Fibroblast of lung (primary cell): Measurements from ENCODE around the gene TMEM178B. TPM values are rescaled to one million over a fixed set of nuclear protein-coding genes. Genes with fewer than 3 reads are reported as not detected.
A peak's percentile ranks its signal among the peaks of the same experiment; 100 is the strongest.

Source experiments
- DNase-seq, 2 donors: peaks; one replicate each; pipeline versions ENCODE4 v3.0.0 to v3.0.0-alpha.2; 2010; ENCODE audit warnings: low read depth in 2 of 2
- H2AFZ ChIP-seq: 2 replicates; pipeline ENCODE4 v1.5.1; 2012; ENCODE audit warnings: low read length, control low read depth, inconsistent platforms
- H3K27ac ChIP-seq: 2 replicates; pipeline ENCODE4 v1.5.1; 2011; ENCODE audit warnings: low read length, control low read depth; ENCODE audit not compliant: insufficient read depth
- H3K27me3 ChIP-seq: 2 replicates; pipeline ENCODE4 v1.5.1; 2011; ENCODE audit warnings: mild to moderate bottlenecking, low read length; ENCODE audit not compliant: control insufficient read depth, insufficient read depth
- H3K36me3 ChIP-seq: 2 replicates; pipeline ENCODE4 v1.5.1; 2011; ENCODE audit warnings: low read length; ENCODE audit not compliant: control insufficient read depth, insufficient read depth
- H3K4me1 ChIP-seq: 2 replicates; pipeline ENCODE4 v1.5.1; 2011; ENCODE audit warnings: low read length; ENCODE audit not compliant: control insufficient read depth, insufficient read depth; ENCODE audit errors: extremely low read depth
- H3K4me2 ChIP-seq: 2 replicates; pipeline ENCODE4 v1.5.1; 2011; ENCODE audit warnings: low read length, control low read depth; ENCODE audit not compliant: insufficient read depth; ENCODE audit errors: extremely low read depth
- H3K4me3 ChIP-seq, 4 experiments: fragments of 200-600 bp in 1 of 4; sonication (generic) in 1 of 4; replicated peaks in 1 of 4; 2 replicates each; pipeline ENCODE4 v1.5.1; 2011 to 2016; ENCODE audit warnings: low read length in 4 of 4, low read depth in 3 of 4, mild to moderate bottlenecking in 3 of 4, control low read depth in 2 of 4, inconsistent platforms in 1 of 4, mixed read lengths in 1 of 4; ENCODE audit not compliant: insufficient read depth in 1 of 4; ENCODE audit errors: control extremely low read depth in 1 of 4
- H3K79me2 ChIP-seq: 2 replicates; pipeline ENCODE4 v1.5.1; 2012; ENCODE audit warnings: mild to moderate bottlenecking, low read length, inconsistent platforms; ENCODE audit not compliant: control insufficient read depth, insufficient read depth
- H3K9ac ChIP-seq: 2 replicates; pipeline ENCODE4 v1.5.1; 2011; ENCODE audit warnings: mild to moderate bottlenecking, low read length, control low read depth; ENCODE audit not compliant: insufficient read depth
- H3K9me3 ChIP-seq: 2 replicates; pipeline ENCODE4 v1.5.1; 2012; ENCODE audit warnings: low read depth, low read length; ENCODE audit not compliant: control insufficient read depth, insufficient read depth
- H4K20me1 ChIP-seq: 2 replicates; pipeline ENCODE4 v1.5.1; 2011; ENCODE audit warnings: low read length; ENCODE audit not compliant: control insufficient read depth, insufficient read depth; ENCODE audit errors: extremely low read depth
- CTCF ChIP-seq, 2 donors: IDR thresholded peaks in 1 of 2; conservative IDR thresholded peaks in 1 of 2; 1 replicate in 1 of 2; 2 replicates in 1 of 2; pipeline ENCODE4 v1.5.1; 2011 to 2012; ENCODE audit warnings: low read length in 2 of 2, control low read depth in 1 of 2, inconsistent platforms in 1 of 2, low read depth in 1 of 2, mild to moderate bottlenecking in 1 of 2
- EZH2 ChIP-seq: IDR thresholded peaks from 2 replicates; pipeline ENCODE4 v1.5.1; 2012; ENCODE audit warnings: low read length, control low read depth, mild to moderate bottlenecking; ENCODE audit errors: missing control alignments
- polyA plus RNA-seq, 2 donors: library from polyadenylated mRNA; depleted of rRNA in 1 of 2; stranded (reverse) in 1 of 2; unstranded in 1 of 2; fragments of >200 nt; gene quantifications; 2 replicates each; pipeline ENCODE4 v1.2.1, GENCODE V29; 2011 to 2012; ENCODE audit warnings: missing spikeins in 1 of 2
- total RNA-seq: library from RNA; depleted of rRNA; stranded (reverse); fragments of >200 nt; gene quantifications from 2 replicates; pipeline ENCODE4 v1.2.1, GENCODE V29; 2014

Gene TMEM178B
- total and polyA plus RNA-seq, 2 donors (not counting 1 experiment from before 2014, with no cell fraction given), result under 0.01 to 0.14 TPM

- Histone ChIP-seq H3K4me3 (no peak overlapping the region), H3K9ac (no peak overlapping the region)
- TF ChIP-seq EZH2 (no peak), CTCF (conservative IDR thresholded peaks at IDR 0.05 in 1 of 2, IDR thresholded peaks at IDR 0.05 in 1 of 2; ENCODE audit: low read depth in 1 of 2, low read length in 2 of 2) (no peak)
Measured at GRCh38 chr7:141456298-141456697, 382.4 kb downstream of the TMEM178B start.

DNA sequence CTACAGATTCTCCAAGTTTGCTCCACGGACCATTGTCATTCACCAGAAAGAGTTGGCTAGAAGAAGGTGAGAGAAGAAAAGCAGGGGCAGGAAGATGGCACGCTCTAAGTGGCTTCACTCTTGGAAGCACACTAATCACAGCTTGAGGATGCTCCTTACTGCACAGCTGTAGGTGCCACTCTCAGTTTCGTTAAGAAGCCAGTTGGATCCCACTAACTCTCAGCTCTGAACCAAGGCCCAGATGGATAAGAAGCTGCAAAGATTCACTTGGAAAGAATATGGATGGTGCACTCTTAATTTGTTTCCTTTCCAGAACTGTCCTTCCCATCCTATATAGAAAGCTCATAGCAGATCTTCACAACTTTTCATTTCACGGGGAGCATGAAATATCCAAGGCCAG is 382.8 kb downstream of the TMEM178B start:
- H3K27ac ChIP-seq, result no peak overlapping the region
- no peak overlapping the region for H3K9ac ChIP-seq
- no peak for DNase-seq
- no peak overlapping the region for H2AFZ ChIP-seq
- no peaks in the 10 kb centered on the region for H3K36me3 ChIP-seq
- no peaks in the 10 kb centered on the region for H4K20me1 ChIP-seq
- no peaks in the 10 kb centered on the region for H3K9me3 ChIP-seq
- no peaks in the 10 kb centered on the region for H3K79me2 ChIP-seq
- H3K4me3 ChIP-seq, result no peak overlapping the region
- no peak overlapping the region for H3K4me2 ChIP-seq
- no peaks in the 10 kb centered on the region for H3K27me3 ChIP-seq
- no peaks in the 10 kb centered on the region for H3K4me1 ChIP-seq
- TF ChIP-seq CTCF (conservative IDR thresholded peaks at IDR 0.05 in 1 of 2, IDR thresholded peaks at IDR 0.05 in 1 of 2; ENCODE audit: low read depth in 1 of 2, low read length in 2 of 2) (no peak), EZH2 (no peak)

More at GRCh38 chr7:141456298-141456697, 382.4 kb downstream of the TMEM178B start:
- Histone ChIP-seq H2AFZ (no peak overlapping the region), H3K4me1 (no peaks in the 10 kb centered on the region), H4K20me1 (no peaks in the 10 kb centered on the region), H3K36me3 (no peaks in the 10 kb centered on the region), H3K79me2 (no peaks in the 10 kb centered on the region), H3K27me3 (no peaks in the 10 kb centered on the region), H3K9me3 (no peaks in the 10 kb centered on the region), H3K4me2 (no peak overlapping the region), H3K27ac (no peak overlapping the region)
- peak in 1 of 2 donors; percentile 17 for DNase-seq

GRCh38 chr7:141460781-141461715 is 387.2 kb downstream of the TMEM178B start:
- Histone ChIP-seq H4K20me1 (no peaks in the 10 kb centered on the region), H3K9ac (no peak overlapping the region), H3K4me2 (no peak overlapping the region), H3K79me2 (no peaks in the 10 kb centered on the region), H3K4me1 (no peaks in the 10 kb centered on the region), H3K27ac (no peak overlapping the region), H3K36me3 (no peaks in the 10 kb centered on the region), H2AFZ (no peak overlapping the region), H3K27me3 (no peaks in the 10 kb centered on the region), H3K9me3 (no peaks in the 10 kb centered on the region), H3K4me3 (no peak overlapping the region)
- TF ChIP-seq CTCF (conservative IDR thresholded peaks at IDR 0.05 in 1 of 2, IDR thresholded peaks at IDR 0.05 in 1 of 2; ENCODE audit: low read depth in 1 of 2, low read length in 2 of 2) (no peak), EZH2 (no peak)
- peak; percentile 2 to 8 for DNase-seq
